Measurements from ENCODE around the gene TEP1.

DNA sequence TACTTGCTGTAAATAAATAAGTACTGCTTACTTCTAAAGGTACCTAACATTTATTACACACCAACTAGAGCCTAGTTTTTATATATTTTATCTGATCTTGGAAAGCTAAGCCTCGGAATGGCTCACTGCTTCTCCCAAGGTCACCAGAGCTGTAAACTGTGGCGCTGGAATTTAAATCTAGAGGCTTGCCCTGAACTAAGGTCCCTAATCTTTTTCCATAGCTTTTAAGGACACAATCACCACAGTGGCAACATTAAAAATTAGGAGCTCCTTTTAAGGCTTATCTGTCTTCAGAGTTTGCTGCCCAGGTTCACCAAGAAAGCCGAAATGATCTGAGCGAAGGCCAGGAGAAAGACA lies 80.9 kb downstream of the TEP1 start:
- TF ChIP-seq MED13 (CRISPR knock-in tag; IDR thresholded peaks at IDR 0.05) (no peak), KDM1A (CRISPR knock-in tag; IDR thresholded peaks at IDR 0.05) (no peak), POLR2AphosphoS5 (IDR thresholded peaks at IDR 0.05; ENCODE audit: low read depth, low read length) (no peak), ZNF629 (CRISPR knock-in tag; conservative IDR thresholded peaks at IDR 0.05) (no peak), ZNF672 (CRISPR knock-in tag; IDR thresholded peaks at IDR 0.05) (no peak), ZNF101 (CRISPR knock-in tag; IDR thresholded peaks at IDR 0.05; ENCODE audit: borderline replicate concordance, low read depth) (no peak), ZIK1 (CRISPR knock-in tag; IDR thresholded peaks at IDR 0.05; ENCODE audit: borderline replicate concordance, low read depth) (no peak), TBP (CRISPR knock-in tag; IDR thresholded peaks at IDR 0.05) (no peak)
- TF ChIP-seq, protein P1, sequence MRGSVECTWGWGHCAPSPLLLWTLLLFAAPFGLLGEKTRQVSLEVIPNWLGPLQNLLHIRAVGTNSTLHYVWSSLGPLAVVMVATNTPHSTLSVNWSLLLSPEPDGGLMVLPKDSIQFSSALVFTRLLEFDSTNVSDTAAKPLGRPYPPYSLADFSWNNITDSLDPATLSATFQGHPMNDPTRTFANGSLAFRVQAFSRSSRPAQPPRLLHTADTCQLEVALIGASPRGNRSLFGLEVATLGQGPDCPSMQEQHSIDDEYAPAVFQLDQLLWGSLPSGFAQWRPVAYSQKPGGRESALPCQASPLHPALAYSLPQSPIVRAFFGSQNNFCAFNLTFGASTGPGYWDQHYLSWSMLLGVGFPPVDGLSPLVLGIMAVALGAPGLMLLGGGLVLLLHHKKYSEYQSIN (CRISPR knock-in tag; IDR thresholded peaks at IDR 0.05; ENCODE audit: borderline replicate concordance) = no peak
- TF ChIP-seq, protein P2, sequence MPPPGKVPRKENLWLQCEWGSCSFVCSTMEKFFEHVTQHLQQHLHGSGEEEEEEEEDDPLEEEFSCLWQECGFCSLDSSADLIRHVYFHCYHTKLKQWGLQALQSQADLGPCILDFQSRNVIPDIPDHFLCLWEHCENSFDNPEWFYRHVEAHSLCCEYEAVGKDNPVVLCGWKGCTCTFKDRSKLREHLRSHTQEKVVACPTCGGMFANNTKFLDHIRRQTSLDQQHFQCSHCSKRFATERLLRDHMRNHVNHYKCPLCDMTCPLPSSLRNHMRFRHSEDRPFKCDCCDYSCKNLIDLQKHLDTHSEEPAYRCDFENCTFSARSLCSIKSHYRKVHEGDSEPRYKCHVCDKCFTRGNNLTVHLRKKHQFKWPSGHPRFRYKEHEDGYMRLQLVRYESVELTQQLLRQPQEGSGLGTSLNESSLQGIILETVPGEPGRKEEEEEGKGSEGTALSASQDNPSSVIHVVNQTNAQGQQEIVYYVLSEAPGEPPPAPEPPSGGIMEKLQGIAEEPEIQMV (CRISPR knock-in tag; IDR thresholded peaks at IDR 0.05; ENCODE audit: low read depth) = no peak
